Stimulated activated CD4-positive, alpha-beta T cell treated with anti-CD3 and anti-CD28 coated beads, Interleukin-4, amount 100 ng/mL, for 24 hours (primary cell): Measurements from ENCODE around the gene SESTD1.
"Not testable (repeated sequence)": the region's sequence is repeated elsewhere in the genome, so short reads cannot be mapped to it uniquely, and the experiment has no call there.

Source experiments
- DNase-seq: peaks from one replicate; pipeline ENCODE4 v3.0.0-alpha.2; 2020

SESTD1 gene

DNA sequence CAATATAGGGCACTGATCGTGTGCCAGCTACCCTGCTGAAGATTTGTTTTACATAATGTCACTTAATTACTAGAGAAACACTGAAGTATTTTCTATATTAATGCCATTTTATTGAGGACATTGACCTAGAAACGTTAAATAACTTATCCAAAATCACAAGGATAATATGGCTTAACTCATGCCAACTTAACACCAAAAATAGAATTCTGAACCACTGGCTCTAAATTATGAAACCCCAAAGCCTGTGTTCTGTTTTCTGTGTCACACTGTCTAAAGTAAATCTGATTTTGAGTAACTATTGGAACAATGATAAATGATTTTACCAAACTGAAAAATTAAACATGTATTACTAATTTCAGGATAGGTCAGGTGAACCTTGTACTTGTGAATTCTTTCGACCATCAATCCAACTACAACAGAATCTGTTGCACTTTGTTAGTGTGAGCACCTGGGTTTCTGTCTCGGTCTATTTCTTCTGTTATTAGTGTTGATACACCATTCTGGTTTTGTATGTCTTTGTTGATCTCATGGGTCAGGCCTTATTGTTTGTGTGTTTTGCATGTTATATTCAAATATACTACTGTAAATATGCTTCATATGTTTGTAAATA is 166.4 kb downstream of the SESTD1 start:
- no peak for DNase-seq

DNA sequence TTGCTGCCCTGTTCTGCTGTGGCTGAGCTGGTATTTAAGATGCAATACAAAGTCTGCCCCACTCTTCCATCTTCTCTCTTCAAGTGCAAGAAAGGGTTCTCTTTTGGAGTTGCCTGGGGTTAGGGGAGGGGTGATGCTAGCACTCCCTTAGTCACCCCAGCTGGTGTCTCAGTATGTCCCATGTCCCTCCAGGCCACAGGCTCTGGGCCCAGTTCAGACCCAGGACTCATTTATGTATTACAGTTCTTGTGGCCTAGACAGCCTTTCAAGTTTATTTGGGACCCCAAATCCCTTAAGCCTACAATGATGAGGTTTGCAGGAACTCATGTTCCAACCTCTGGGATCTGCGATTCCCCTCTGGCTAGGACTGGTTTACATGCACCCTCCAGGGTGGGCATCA is 167.5 kb downstream of the SESTD1 start:
- DNase-seq: no peak

DNA sequence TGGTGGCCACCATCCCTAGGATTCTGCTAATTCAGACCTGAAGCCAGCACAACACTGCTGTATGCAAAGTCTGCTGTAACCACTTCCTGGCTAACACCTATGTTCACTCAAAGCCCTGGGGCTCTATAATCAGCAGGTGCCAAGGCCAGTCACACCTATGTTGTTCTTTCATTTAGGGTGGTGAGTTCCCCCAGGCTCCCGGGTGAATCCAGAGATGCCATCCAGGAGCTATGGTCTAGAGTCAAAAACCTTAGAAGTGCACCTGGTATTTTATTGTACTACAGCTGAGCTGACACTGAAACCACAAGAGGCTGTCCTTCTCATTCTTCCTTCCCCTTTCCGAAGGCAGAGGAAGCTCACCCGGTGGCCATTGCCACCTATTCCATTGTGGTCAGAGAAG is 168.5 kb downstream of the SESTD1 start:
- DNase-seq: no peak

DNA sequence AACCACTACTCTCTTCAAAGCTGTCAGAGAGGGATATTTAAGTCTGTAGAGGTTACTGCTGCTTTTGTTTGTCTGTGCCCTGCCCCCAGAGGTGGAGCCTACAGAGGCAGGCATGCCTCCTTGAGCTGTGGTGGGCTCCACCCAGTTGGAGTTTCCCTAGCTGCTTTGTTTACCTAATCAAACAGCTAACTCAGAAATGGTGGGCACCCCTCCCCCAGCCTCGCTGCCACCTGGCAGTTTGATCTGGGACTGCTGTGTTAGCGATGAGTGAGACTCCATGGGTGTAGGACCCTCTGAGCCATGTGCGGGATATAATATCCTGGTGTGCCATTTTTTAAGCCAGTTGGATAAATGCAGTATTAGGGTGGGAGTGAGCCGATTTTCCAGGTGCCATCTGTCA is 171.7 kb downstream of the SESTD1 start:
- not testable (repeated sequence) for DNase-seq

DNA sequence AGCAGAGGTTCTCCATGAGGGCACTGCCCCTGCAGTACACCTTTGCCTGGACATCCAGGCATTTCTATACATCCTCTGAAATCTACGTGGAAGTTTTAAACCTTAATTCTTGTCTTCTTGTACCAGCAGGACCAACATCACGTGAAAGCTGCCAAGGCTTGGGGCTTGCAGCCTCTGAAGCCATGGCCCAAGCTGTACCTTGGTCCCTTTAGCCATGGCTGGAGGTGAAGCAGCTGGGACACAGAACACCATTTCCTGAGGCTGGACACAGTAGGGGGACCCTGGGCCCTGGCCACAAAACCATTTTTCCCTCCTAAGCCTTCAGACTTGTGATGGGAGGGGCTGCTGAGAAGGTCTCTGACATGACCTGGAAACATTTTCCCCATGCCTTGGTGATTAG is 181.9 kb downstream of the SESTD1 start:
- no peak for DNase-seq

DNA sequence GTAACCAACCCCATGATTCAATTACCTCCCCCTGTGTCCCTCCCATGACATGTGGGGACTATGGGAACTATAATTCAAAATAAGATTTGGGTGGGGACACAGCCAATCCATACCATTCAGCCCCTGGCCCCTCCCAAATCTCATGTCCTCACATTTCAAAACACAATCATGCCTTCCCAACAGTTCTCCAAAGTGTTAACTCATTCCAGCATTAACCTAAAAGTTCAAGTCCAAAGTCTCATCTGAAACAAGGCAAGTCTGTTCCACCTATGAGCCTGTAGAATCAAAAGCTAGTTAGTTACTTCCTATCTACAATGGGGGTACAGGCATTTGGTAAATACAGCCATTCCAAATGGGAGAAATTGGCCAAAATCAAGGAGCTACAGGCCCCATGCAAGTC is 182.7 kb downstream of the SESTD1 start:
- DNase-seq: no peak

DNA sequence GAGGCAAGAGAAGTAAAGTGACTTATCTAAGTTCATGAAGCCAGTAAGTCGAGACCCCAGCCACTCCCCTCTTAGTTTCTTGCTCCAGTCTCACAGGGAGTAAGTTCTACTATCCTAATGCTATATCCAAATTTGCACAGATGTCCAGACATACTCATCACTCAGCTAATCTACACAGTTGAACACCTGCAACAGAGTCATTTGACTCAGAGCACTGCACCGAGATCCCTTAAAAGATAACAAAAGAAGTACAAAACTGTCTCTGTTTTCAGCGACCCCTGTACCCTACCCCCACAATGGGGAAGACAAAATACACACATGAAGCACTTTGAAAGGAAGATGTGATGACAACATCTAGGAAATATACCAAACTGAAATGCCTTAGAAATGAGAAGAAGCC is 192.1 kb downstream of the SESTD1 start:
- DNase-seq: no peak

DNA sequence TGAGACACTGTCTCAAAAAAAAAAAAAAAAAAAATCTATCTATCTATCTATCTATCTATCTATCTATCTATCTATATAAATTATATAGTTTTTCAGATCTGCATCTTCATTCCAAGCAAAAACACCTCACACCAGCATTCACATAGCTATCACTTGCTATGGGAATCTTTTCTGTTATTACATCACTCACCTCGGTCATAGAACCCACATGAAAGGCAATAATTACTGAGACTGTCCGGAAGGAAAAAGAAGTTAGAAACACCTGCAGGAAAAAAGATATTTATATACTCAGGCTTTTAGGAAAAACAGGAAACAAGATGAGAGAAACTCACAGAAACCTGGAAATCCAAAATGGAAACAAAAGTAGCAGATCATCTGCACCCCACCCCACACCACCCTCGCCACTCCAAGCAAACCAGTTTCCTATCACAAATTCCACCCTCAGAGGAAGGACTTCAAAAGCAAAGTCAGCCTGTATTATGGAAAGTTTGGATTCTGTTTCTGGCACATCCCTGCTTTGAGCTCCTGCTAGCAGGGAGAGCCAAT is 192.7 kb downstream of the SESTD1 start:
- no peak for DNase-seq

DNA sequence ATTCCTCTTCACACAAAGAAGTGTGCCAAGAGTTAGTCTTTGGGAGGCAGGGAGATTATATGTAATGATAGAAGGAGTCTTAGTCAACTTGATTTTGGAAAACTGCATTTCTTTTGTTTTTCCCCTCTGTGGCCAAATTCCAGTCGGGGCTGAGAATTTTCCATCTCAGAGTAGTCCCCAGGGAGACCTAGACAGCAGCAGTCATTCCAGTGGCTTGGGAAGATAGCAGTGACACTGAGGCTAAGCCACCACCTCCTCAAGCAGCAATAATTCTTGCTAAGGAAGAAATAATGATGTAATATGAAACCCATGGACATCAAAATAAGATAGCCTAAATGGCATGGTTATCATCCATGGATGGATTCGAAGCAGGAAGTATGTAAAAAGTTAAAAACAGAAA is 193.7 kb downstream of the SESTD1 start:
- no peak for DNase-seq

DNA sequence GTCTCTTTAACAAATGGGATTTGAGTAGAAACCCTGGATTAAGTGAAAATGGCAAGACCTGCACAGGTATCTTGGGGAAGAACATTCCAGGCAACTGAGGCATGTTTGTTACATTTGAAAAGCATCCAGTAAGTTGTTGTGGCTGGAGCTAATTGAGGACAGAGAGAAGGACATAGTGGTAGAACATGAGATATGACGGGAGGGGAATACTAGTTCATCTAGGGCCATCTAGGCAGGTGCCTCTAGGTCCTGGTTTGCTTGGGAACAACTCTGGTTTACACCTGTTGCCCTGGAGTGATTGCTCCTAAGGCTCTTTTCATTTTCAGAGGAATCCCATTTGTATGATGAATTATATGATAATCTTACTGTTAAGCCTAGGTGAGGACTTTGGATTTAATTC is 194.9 kb downstream of the SESTD1 start:
- no peak for DNase-seq

DNA sequence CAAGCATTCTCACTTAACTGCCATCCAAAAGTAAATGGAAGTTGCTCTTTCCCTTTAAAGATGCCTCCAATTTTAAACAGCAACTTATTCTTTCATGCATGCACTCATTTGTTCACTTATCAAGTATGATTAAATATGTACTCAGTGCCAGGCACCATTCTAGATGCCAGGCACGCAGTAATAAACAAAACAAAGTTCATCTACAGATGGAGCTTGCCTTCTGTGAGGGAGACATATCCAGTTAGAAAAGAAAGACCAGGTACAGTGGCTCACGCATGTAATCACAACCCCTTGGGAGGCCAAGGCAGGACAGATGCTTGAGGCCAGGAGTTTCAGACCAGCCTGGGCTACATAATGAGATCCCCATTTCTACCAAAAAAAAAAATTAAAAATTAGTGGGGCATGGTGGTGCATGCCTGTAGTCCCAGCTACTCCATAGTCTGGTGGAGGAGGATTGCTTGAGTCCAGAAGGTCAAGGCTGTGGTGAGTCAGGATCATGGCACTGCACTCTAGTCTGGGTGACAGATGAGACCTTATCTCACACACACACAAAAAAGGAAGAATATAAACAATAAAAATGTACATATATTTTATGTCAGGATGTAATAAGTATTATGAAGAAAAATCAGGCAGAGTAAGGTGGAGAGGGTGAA is 195.5 kb downstream of the SESTD1 start:
- no peak for DNase-seq

DNA sequence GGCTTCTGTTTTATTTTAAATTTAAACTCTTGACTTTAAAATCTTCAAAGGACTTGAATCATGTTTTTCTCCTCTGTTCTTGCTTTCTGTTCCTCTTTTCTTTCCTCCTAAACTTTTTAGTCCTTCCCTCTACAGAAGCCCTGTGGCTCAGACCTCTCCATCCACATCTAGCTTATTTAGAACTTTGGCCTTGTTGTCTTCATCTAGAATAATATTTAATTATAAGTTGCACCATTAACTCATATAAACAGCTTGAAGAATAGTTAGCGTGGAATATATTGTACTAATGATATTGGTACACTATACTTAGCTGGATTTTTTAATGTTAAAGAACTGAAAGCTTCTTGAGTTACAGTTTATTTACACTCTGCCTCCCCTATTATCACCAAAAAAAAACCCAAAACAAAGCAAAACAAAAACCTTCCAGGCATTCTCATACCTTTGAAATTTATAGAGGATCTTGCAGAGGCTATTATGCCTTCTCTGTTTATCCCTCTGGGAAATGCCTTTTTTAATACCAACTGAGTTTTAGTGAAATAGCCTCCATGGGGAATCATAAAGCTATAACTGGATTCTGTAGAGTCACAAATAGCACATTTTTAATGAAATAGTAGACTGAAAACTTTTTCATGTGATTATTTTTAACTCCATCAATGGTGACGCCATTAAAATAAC is 205.5 kb downstream of the SESTD1 start:
- no peak for DNase-seq

DNA sequence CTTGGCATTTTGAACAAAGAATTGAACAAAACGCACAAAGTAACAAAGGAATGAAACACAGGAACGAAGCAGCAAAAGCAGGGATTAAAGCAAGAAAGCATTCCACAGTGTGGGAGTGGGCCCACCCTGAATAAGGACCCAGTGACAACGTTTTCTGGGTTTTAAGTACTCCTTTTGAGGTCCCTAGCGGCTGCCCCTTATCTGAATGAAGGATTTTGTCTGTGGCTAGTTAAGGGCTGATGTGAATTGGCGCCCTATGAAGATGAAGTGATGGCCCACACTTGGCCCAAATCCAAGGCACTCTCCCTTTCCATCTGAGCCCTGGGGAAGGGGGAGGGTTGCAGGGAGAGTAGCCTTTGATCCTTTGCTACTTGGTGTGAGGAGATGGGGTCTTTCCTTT is 206.9 kb downstream of the SESTD1 start:
- DNase-seq: no peak

DNA sequence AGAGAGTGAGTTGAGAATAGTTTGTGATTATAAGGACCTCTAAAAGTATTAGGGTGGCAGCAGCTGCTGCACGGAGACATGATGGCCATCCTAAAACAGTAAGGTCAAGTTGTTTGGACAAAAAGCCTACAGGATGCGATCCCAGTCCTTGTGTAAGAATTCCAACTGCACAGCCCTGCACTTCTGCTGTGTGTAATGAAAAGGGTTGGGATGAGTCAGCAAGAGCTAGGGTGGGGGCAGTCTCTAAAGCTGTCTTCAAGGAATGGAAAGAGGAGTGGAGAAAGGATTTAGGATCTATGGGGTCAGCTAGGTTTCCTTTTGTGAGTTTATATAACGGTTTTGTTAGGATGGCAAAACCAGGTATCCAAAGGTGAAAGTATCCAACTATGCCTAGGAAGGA is 211.1 kb downstream of the SESTD1 start:
- not testable (repeated sequence) for DNase-seq
